HS-27A (cell line): Measurements from ENCODE around the gene NAPEPLD.
"Not testable (repeated sequence)": the region's sequence is repeated elsewhere in the genome, so short reads cannot be mapped to it uniquely, and the experiment has no call there.

Experiments
- DNase-seq: peaks from one replicate; pipeline ENCODE4 v3.0.0-alpha.2; 2012; ENCODE audit warnings: low read depth, missing footprints

The NAPEPLD gene

DNA sequence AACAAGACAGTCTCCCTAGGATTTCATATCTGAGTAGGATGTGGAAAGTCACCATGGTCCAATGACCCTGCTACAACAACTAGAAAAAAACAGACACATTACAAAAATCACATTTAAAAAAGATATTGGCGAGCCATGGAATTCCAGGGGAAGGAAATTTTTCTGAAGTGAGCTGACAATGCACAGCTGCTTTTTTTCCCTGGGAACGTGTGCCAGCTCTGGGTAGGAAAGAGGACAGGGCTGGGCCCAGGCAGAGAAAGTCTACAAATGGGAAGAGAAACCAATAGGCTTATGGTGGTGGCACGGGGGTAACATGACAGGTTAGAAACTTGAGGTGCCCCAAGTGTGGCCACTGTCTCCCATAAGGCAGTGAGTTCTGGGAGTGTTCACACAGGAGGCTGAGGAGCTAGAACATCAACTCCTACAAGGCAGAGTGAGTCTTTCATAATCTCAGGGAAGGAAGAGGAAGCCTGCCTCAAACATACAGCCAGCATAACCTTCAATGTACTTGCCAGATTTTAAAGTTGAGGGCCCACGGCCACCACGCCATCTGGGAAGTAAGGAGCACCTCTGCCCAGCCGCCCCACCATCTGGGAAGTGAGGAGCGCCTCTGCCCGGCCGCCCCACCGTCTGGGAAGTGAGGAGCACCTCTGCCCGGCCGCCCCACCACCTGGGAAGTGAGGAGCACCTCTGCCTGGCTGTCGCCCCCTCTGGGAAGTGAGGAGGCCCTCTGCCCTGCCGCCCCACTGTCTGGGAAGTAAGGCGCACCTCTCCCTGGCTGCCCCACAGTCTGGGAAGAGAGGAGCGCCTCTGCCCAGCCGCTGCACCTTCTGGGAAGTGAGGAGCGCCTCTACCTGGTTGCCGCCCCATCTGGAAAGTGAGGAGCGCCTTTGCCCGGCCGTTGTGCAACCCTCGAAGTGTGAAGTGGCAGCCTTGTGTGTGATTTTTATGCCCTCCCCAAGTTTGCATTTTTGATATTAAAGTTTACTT, 80.2 kb downstream of the NAPEPLD start:
- no peak for DNase-seq

DNA sequence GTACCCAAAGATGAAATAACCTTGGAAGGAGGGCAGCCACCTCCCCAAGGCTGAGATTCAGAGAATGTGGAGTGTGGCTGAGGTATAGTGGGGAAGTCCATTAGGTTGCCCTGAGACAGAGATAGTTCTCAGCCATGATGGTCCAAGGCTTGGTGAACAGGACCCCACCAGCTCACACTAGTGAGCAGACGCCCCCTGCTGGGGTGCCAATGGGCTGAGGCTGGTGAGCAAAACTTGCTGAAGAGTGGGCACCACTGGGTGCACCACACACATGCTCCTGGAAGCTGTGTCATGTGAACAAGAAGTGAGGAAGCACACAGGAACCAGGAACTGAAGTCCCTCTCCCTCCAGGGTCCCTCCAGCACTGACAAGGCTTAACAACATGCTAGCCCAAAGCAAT, 83.2 kb downstream of the NAPEPLD start:
- no peak for DNase-seq

- no peak for DNase-seq
Observed at GRCh38 chr7:103063895-103064294, 85.0 kb downstream of the NAPEPLD start.

DNA sequence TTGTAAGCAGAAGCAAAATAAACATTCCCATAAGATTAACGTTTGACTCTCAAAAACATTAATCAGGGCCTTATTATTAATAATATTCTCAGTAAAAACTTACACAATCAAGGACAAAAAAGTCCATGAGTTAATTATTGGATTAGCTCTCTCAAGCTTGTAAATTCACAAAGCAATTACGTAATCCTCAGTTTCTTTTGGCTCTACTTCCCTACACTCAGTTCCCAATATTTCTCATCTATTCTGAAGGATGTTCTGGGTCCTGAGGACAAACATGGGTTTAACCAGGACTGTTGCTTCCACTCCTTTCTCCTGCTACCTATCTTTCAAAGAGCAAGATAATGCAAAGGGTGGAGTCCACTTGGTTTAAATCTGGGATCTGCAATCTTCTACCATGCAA, 89.4 kb downstream of the NAPEPLD start:
- no peak for DNase-seq

DNA sequence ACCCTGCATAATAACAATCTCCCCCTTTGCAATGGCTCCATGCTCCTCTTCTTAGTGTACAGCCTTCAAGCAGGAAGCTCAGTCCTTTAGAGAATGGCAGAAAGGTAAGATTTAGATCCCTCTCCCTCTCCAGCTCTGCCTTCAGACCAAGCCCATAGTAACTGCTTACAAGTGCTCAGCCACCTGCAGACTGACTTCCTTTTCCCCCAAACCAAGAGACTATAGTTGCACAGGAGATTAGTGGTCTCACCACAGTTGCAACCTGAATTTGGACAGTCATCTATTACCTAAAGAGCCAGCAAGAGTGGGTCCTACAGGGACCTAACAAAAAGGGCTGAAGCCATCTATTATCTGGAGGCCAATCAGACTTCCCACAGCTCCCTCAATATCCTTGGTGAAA, 90.8 kb downstream of the NAPEPLD start:
- DNase-seq = no peak

GRCh38 chr7:103056006-103056405, 92.9 kb downstream of the NAPEPLD start:
- DNase-seq = not testable (repeated sequence)

DNA sequence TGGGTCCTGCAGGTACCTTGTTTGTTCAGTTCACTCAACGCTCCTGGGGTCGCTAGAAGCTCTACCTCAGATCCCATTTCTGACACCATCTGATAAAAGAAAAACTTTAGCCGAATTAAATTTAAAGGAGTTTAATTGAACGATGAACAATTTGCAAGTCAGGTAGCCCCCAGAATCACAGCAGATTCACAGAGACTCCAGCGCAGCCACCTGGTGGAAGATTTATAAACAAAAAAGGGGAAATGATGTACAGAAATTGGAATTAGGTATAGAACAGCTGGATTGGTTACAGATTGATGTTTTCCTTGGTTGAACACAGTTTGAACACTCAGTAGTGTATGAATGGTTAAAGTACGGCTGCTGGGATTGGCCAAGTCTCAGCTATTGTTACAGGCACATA, 97.4 kb downstream of the NAPEPLD start:
- DNase-seq = no peak
